OCI-LY1 (cell line): ENCODE measurements around the gene ANKRD33B.

Experiments used
- H2AFZ ChIP-seq: fragments of 200-600 bp; sonication (generic), shearing (Covaris generic); 2 replicates; pipeline ENCODE4 v1.6.0; 2014; ENCODE audit warnings: antibody characterized with exemption, mild to moderate bottlenecking, low read length
- H3F3A ChIP-seq: fragments of 200-600 bp; sonication (generic), shearing (Covaris generic); 2 replicates; pipeline ENCODE4 v1.6.0; 2014; ENCODE audit warnings: mild to moderate bottlenecking, antibody characterized with exemption, low read length, moderate library complexity; ENCODE audit not compliant: insufficient read depth
- H3K27ac ChIP-seq: fragments of 200-600 bp; sonication (generic); 2 replicates; pipeline ENCODE4 v1.5.1; 2014; ENCODE audit warnings: low read length, mixed run types, mild to moderate bottlenecking, low read depth; ENCODE audit not compliant: poor library complexity, severe bottlenecking
- H3K27me3 ChIP-seq: fragments of 200-600 bp; sonication (generic); 2 replicates; pipeline ENCODE4 v1.6.0; 2014; ENCODE audit warnings: antibody characterized with exemption, mild to moderate bottlenecking, low read length, moderate library complexity; ENCODE audit not compliant: insufficient read depth
- H3K36me3 ChIP-seq: fragments of 200-600 bp; sonication (generic); 2 replicates; pipeline ENCODE4 v1.6.1; 2014; ENCODE audit warnings: mild to moderate bottlenecking, antibody characterized with exemption, low read length, moderate library complexity, mixed read lengths; ENCODE audit not compliant: insufficient read depth
- H3K4me1 ChIP-seq: fragments of 200-600 bp; sonication (generic); 2 replicates; pipeline ENCODE4 v1.5.1; 2014; ENCODE audit warnings: mild to moderate bottlenecking, low read length, moderate library complexity; ENCODE audit not compliant: insufficient read depth, severe bottlenecking
- H3K4me2 ChIP-seq: fragments of 200-600 bp; sonication (generic), shearing (Covaris generic); 2 replicates; pipeline ENCODE4 v1.6.1; 2014; ENCODE audit warnings: low read length
- H3K4me3 ChIP-seq: fragments of 200-600 bp; sonication (generic); 2 replicates; pipeline ENCODE4 v1.5.1; 2014; ENCODE audit warnings: low read length, low read depth, mild to moderate bottlenecking, mixed read lengths; ENCODE audit not compliant: poor library complexity, severe bottlenecking
- H3K79me2 ChIP-seq: fragments of 200-600 bp; shearing (Covaris generic); 2 replicates; pipeline ENCODE4 v1.6.1; 2016; ENCODE audit warnings: mixed run types, low read length, mixed read lengths; ENCODE audit not compliant: insufficient read depth
- H3K9ac ChIP-seq: fragments of 200-600 bp; sonication (generic), shearing (Covaris generic); 2 replicates; pipeline ENCODE4 v1.6.1; 2014; ENCODE audit warnings: mild to moderate bottlenecking, low read length, mixed read lengths
- H3K9me2 ChIP-seq: fragments of 200-600 bp; sonication (generic), shearing (Covaris generic); 2 replicates; pipeline ENCODE4 v1.6.1; 2014; ENCODE audit warnings: low read depth, mild to moderate bottlenecking, low read length, mixed read lengths
- H3K9me3 ChIP-seq: fragments of 200-600 bp; shearing (Covaris generic); 2 replicates; pipeline ENCODE4 v1.6.1; 2014; ENCODE audit warnings: low read length, mixed read lengths
- H4K20me1 ChIP-seq: fragments of 200-600 bp; sonication (generic), shearing (Covaris generic); 2 replicates; pipeline ENCODE4 v1.6.0; 2016; ENCODE audit warnings: mild to moderate bottlenecking, low read length; ENCODE audit not compliant: insufficient read depth
- CTCF ChIP-seq: fragments of 200-600 bp; sonication (generic), shearing (Covaris generic); IDR thresholded peaks from 2 replicates; pipeline ENCODE4 v1.5.1; 2017; ENCODE audit warnings: mild to moderate bottlenecking, antibody characterized with exemption, low read length, moderate library complexity, mixed read lengths
- EZH2 ChIP-seq: fragments of 200-600 bp; sonication (generic), shearing (Covaris generic); IDR thresholded peaks from 2 replicates; pipeline ENCODE4 v1.8.0; 2017; ENCODE audit warnings: borderline replicate concordance, mixed run types, mild to moderate bottlenecking, antibody characterized with exemption, low read length, moderate library complexity, mixed read lengths

The ANKRD33B gene

GRCh38 chr5:10682801-10683525 is 119.1 kb downstream of the ANKRD33B start:
- no peak overlapping the region for H3K27ac ChIP-seq
- no peak overlapping the region for H3K9ac ChIP-seq
- no peaks in the 10 kb centered on the region for H4K20me1 ChIP-seq
- H3K36me3 ChIP-seq = peaks cover 47% of the 10 kb centered on the region
- no peaks in the 10 kb centered on the region for H3K79me2 ChIP-seq
- no peak for TF ChIP-seq CTCF
- no peak for TF ChIP-seq EZH2
- no peaks in the 10 kb centered on the region for H3F3A ChIP-seq
- H3K9me3 ChIP-seq = no peaks in the 10 kb centered on the region
- H3K9me2 ChIP-seq = no peaks in the 10 kb centered on the region
- H3K4me2 ChIP-seq = no peak overlapping the region
- no peaks in the 10 kb centered on the region for H3K27me3 ChIP-seq
- H2AFZ ChIP-seq = no peak overlapping the region
- no peaks in the 10 kb centered on the region for H3K4me1 ChIP-seq
- no peak overlapping the region for H3K4me3 ChIP-seq

GRCh38 chr5:10684303-10685086 is 120.6 kb downstream of the ANKRD33B start:
- Histone ChIP-seq H3K4me1 (no peaks in the 10 kb centered on the region), H3K36me3 (peaks cover 32% of the 10 kb centered on the region), H3K27ac (no peak overlapping the region), H3K4me2 (no peak overlapping the region), H3K9me2 (no peaks in the 10 kb centered on the region), H3K9me3 (no peaks in the 10 kb centered on the region), H3K4me3 (no peak overlapping the region), H4K20me1 (no peaks in the 10 kb centered on the region), H2AFZ (no peak overlapping the region), H3K9ac (no peak overlapping the region), H3F3A (no peaks in the 10 kb centered on the region), H3K79me2 (no peaks in the 10 kb centered on the region), H3K27me3 (no peaks in the 10 kb centered on the region)
- no peak for TF ChIP-seq CTCF
- TF ChIP-seq EZH2 = no peak

GRCh38 chr5:10685115-10685521 is 121.2 kb downstream of the ANKRD33B start:
- no peak overlapping the region for H3K4me3 ChIP-seq
- H2AFZ ChIP-seq = no peak overlapping the region
- no peaks in the 10 kb centered on the region for H4K20me1 ChIP-seq
- H3K9ac ChIP-seq = no peak overlapping the region
- H3K27me3 ChIP-seq = no peaks in the 10 kb centered on the region
- H3K4me1 ChIP-seq = no peaks in the 10 kb centered on the region
- H3K9me3 ChIP-seq = no peaks in the 10 kb centered on the region
- no peak overlapping the region for H3K27ac ChIP-seq
- no peaks in the 10 kb centered on the region for H3F3A ChIP-seq
- no peaks in the 10 kb centered on the region for H3K9me2 ChIP-seq
- H3K36me3 ChIP-seq = peaks cover 26% of the 10 kb centered on the region; the same call in 1 of the 2 replicates
- H3K79me2 ChIP-seq = no peaks in the 10 kb centered on the region
- TF ChIP-seq CTCF (no peak), EZH2 (no peak)
- no peak overlapping the region for H3K4me2 ChIP-seq
